ENCODE measurements around the gene TMEM236. TPM values are rescaled to one million over a fixed set of nuclear protein-coding genes. Genes with fewer than 3 reads are reported as not detected.

TMEM236 gene
- total and polyA plus RNA-seq, 7 donors: 0.15 to 1.0 (median 0.59) TPM

DNA sequence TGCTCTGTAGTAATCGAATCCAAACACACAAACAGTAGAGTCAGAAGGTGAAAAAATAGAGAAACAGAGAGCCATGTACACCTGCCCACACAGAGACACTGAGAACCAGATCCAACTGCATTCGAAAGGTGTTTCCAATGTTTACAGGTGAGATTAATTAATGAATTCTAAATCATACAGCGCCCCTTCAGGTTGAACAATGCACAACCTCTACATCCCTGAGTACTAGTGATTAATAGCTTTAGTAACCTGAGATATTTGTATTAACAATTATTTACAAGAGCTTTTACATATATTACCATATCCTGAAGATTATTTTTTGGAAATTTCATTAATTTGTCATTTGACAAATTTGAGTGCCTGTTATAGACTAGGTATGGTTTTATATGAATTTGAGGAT is 49.5 kb downstream of the TMEM236 start:
- DNase-seq (no peak), ATAC-seq (no peak)
- no peaks in the 10 kb centered on the region for H3K36me3 ChIP-seq (ENCODE audit: insufficient read depth in 1 of 2, low read depth in 1 of 2)
- H3K4me3 ChIP-seq: no peak overlapping the region
- H3K27ac ChIP-seq: no peak overlapping the region
- no peaks in the 10 kb centered on the region for H3K27me3 ChIP-seq (ENCODE audit: insufficient read depth in 3 of 3, low read length in 2 of 3)
- intact Hi-C loops (cut with DNase I): no loop called here
- peaks cover 7% of the 10 kb centered on the region for H3K9me3 ChIP-seq
- no peaks in the 10 kb centered on the region for H3K4me1 ChIP-seq
- WGBS, 3 donors: 84 to 91% (median 89%) methylated on average over 3 of the region's 3 CpGs
- TF ChIP-seq, protein P1, sequence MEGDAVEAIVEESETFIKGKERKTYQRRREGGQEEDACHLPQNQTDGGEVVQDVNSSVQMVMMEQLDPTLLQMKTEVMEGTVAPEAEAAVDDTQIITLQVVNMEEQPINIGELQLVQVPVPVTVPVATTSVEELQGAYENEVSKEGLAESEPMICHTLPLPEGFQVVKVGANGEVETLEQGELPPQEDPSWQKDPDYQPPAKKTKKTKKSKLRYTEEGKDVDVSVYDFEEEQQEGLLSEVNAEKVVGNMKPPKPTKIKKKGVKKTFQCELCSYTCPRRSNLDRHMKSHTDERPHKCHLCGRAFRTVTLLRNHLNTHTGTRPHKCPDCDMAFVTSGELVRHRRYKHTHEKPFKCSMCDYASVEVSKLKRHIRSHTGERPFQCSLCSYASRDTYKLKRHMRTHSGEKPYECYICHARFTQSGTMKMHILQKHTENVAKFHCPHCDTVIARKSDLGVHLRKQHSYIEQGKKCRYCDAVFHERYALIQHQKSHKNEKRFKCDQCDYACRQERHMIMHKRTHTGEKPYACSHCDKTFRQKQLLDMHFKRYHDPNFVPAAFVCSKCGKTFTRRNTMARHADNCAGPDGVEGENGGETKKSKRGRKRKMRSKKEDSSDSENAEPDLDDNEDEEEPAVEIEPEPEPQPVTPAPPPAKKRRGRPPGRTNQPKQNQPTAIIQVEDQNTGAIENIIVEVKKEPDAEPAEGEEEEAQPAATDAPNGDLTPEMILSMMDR (IDR thresholded peaks at IDR 0.05): no peak

DNA sequence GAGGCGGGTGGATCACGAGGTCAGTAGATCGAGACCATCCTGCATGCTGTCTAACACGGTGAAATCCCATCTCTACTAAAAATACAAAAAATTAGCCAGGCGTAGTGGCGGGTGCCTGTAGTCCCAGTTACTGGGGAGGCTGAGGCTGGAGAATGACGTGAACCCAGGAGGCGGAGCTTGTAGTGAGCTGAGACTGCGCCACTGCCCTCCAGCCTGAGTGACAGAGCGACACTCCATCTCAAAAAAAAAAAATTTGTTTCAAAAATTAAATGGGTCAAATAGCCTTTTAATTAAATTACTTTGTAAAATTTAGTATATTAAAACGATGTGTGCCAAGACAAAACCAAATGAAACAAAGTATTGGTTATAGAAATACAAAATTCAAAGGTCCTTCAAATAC is 50.3 kb downstream of the TMEM236 start:
- H3K36me3 ChIP-seq (ENCODE audit: insufficient read depth in 1 of 2, low read depth in 1 of 2): no peaks in the 10 kb centered on the region
- H3K9me3 ChIP-seq: peaks cover 7% of the 10 kb centered on the region
- H3K27ac ChIP-seq: no peak overlapping the region
- TF ChIP-seq, protein P1 (IDR thresholded peaks at IDR 0.05): no peak
- no peak overlapping the region for H3K4me3 ChIP-seq
- 92 to 93% (median 92%) methylated on average over 11 of the region's 11 CpGs for WGBS, 3 donors
- H3K27me3 ChIP-seq (ENCODE audit: insufficient read depth in 3 of 3, low read length in 2 of 3): no peaks in the 10 kb centered on the region
- intact Hi-C loops (cut with DNase I): no loop called here
- no peak for DNase-seq
- ATAC-seq: no peak
- no peaks in the 10 kb centered on the region for H3K4me1 ChIP-seq

DNA sequence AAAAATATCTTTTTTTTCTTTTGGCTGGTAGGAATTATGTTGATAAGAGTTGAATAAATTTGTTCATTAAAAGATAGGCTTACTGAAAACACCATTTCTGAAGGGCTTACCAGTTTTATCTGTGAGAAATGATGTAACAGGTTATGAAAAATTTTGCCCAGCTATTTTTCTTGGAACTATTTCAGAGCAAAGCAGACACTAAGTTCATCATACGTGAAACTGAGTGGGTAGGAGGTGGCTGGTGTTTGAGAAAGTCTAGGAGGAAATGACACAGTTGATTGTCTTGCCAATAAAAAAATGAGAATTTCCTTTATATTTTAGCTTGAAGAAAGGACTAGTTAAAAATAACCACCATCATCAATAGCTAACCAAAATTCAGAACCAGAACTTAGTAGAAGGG is 51.0 kb downstream of the TMEM236 start:
- no peak overlapping the region for H3K4me3 ChIP-seq
- no peaks in the 10 kb centered on the region for H3K27me3 ChIP-seq (ENCODE audit: insufficient read depth in 3 of 3, low read length in 2 of 3)
- H3K36me3 ChIP-seq (ENCODE audit: insufficient read depth in 1 of 2, low read depth in 1 of 2): no peaks in the 10 kb centered on the region
- WGBS, 3 donors: 13 to 32% (median 21%) methylated on average over 1 of the region's 1 CpG
- DNase-seq (no peak), ATAC-seq (no peak)
- H3K27ac ChIP-seq: no peak overlapping the region
- intact Hi-C loops (cut with DNase I): no loop called here
- H3K9me3 ChIP-seq: peaks cover 7% of the 10 kb centered on the region
- TF ChIP-seq, protein P1 (IDR thresholded peaks at IDR 0.05): no peak
- H3K4me1 ChIP-seq: no peaks in the 10 kb centered on the region

DNA sequence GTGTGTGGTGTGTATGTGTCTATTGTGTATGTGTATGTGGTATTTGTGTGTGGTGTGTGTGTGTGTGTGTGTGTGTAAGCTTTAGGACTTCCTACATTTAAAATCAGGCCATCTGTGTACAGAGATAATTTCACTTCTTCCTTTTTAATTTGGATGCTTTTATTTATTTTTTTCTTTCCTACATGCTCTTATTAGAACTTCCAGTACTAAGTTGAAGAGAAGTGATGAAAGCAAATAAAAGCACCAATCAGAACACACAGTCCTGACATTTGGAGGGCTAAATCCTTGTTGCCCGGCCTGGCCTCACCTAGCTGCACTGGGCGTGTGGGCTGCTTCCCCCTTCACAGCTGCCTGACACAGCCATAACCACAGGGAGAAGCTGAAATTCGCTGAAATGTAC is 53.3 kb downstream of the TMEM236 start:
- Histone ChIP-seq H3K4me3 (no peak overlapping the region), H3K27ac (no peak overlapping the region), H3K36me3 (ENCODE audit: insufficient read depth in 1 of 2, low read depth in 1 of 2) (no peaks in the 10 kb centered on the region), H3K9me3 (peaks cover 7% of the 10 kb centered on the region), H3K4me1 (no peaks in the 10 kb centered on the region), H3K27me3 (ENCODE audit: insufficient read depth in 3 of 3, low read length in 2 of 3) (no peaks in the 10 kb centered on the region)
- WGBS, 3 donors: 61 to 72% (median 63%) methylated on average over 3 of the region's 3 CpGs
- intact Hi-C loops (cut with DNase I): no loop called here
- ATAC-seq (no peak), DNase-seq (no peak)
- TF ChIP-seq, protein P1 (IDR thresholded peaks at IDR 0.05): no peak

DNA sequence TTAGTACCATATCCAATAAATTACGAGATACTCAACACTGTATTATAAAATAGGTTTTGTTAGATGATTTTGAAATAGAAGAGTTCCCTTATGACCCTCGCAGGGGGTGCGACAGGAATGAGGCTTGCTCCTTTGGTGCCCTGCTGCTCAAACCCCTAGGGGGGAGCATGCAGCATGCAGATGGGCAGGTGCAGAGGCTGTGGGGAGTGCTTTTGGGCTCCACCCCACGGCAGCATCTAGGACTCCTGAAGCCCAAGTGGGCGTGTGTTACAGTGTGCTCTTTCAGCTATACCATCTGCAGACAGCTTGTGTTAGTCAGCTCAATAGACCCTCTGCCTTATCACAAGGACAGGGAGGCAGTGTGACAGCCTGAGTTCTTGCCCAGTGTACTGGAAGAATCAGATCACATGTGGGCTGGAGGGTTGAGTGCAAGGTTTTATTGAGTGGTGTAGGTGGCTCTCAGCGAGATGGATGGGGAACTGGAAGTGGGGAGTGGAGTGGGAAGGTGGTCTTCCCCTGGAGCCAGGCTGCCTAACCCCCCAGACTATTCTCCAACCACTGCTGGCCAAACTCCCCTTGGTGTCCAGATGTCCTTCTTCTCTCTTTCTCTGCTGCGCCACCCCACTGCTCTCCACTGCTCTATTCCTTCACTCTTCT is 54.0 kb downstream of the TMEM236 start:
- no peaks in the 10 kb centered on the region for H3K4me1 ChIP-seq
- H3K27ac ChIP-seq: no peak overlapping the region
- ATAC-seq (no peak), DNase-seq (no peak)
- intact Hi-C loops (cut with DNase I): no loop called here
- peaks cover 7% of the 10 kb centered on the region for H3K9me3 ChIP-seq
- WGBS, 3 donors: 48 to 54% (median 50%) methylated on average over 7 of the region's 7 CpGs
- TF ChIP-seq, protein P1 (IDR thresholded peaks at IDR 0.05): no peak
- H3K27me3 ChIP-seq (ENCODE audit: insufficient read depth in 3 of 3, low read length in 2 of 3): no peaks in the 10 kb centered on the region
- H3K4me3 ChIP-seq: no peak overlapping the region
- H3K36me3 ChIP-seq (ENCODE audit: insufficient read depth in 1 of 2, low read depth in 1 of 2): no peaks in the 10 kb centered on the region

All from psoas muscle (tissue), 8 donors.